Measurements from ENCODE around the gene PRDM10.
"Not testable (repeated sequence)": the region's sequence is repeated elsewhere in the genome, so short reads cannot be mapped to it uniquely, and the experiment has no call there.

The PRDM10 gene

DNA sequence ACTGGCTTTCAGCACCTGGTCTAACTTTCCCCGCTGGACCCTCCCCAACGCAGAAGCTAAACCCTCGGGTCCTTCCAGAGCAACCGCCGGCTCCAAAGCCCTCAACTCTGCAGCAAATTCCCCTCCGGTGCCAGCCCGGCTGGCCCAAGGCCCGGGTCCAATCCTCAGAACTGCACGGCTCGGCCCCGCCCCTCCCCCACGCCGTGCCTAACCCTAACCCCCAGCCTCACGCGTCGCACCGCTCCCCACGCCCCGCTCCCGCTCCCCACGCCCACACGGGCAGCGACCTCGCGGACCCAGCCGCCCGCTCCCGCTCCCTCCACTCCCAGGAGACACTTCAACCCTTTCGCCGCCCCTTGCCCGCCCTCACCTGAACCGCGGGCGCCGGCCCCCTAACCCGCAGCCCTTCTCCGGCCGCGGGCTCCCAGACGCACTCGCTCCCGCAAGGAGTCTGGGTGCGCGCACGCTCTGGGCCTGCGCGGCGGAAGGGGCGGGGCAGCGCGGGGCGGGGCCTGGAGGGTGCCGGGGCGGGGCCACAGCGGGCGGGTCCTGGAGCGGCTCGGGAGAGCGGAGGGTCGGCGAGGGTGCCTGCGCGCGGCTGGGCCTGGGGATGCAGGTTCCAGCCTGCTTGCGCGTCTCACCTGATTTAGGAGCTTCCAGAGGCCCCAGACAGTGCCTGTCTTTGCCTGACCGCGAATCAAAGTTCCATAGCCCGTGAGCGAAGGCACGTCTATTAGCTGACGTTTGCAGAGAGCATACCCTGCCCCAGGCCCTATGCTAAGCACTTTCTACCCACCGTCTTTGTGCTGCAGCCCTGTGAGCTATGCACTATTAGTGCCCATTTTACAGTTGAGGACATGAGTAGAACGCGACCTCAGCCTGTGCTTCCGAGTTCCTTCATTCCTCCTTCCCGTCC is 107.3 kb downstream of the PRDM10 start, which contains the start of gene NFRKB:
NFRKB (minus strand) TSS at position 453 of the 916 bp plus-strand sequence. CDS start 2,729 bp downstream, outside the sequence.
- peak; percentile 73 for DNase-seq (ENCODE audit: low read depth)

DNA sequence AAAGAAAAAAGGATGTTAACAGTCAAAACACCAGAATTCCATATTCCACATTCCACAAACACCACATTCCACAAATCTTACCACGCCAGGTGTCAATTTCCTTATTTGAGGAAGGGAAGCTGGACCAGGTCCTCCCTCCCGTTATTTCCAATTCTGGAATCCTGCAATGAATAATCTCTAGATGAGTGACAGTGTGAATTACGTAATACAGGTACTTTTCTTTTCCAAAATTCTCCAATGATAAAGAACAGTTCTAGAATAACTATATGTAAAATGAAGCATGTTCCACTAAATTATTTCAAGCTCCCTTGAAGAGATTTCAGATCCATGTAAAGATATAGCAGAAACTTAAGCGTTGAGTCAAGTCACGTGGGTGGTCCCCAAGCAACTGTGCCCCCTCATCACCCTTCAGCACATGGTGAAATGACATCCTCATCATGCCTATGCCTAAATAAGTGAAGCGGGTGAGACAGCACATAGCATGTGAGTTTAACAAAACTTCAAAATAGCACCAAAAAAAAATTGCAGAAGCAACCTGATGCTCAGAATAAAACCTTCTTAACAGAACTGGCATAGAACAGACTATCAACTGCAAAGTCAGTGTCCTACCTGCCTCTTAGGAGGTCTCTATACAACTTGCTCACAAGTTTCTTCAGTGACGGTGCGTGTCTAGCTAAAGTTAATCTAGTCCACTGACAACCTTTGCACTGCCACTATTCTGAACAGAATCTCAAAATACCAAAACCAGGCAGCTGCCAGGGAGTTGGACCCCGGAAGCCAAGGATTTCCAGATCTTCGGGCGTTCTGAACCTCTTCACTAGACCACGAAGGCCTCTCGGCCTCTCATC is 108.1 kb downstream of the PRDM10 start:
- no peak for DNase-seq (ENCODE audit: low read depth)

DNA sequence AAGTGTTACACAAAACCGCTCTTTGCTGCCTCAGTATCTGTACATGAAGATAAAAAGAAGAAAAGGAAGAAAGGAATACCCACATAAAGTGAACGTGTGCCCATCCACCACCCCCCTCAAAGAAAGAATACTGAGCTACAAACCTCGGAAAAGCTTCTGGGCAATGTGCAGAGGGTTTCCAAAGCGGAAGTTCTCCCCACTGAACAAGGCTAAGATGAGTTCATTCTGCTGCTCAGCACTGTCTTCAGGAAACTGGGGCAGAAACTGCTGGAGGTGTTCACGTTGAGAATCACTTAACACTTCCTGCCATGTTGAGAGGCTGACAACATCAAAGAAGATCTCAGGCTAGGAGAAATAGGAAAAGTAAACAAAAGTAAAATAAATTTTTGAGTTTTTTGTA is 114.2 kb downstream of the PRDM10 start:
- DNase-seq (ENCODE audit: low read depth), result no peak

DNA sequence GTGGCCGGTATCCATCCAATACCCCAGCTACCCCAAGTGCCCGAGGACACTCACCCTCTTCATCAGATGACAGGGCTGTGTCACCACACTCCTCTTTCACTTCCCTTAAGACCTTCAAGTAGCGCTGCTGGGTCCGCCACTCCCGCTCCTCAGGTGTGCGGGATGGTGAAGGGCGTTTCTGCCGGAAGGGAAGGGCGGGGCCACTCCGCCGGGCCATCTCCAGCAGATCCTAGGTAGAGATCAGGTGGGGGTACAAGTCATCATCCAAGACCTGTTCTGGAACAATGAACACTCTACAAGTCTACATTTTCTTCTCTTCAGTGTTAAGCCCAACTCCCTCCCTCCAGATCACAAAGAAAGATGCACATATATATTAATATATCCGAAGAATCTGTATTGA is 117.3 kb downstream of the PRDM10 start:
- no peak for DNase-seq (ENCODE audit: low read depth)

DNA sequence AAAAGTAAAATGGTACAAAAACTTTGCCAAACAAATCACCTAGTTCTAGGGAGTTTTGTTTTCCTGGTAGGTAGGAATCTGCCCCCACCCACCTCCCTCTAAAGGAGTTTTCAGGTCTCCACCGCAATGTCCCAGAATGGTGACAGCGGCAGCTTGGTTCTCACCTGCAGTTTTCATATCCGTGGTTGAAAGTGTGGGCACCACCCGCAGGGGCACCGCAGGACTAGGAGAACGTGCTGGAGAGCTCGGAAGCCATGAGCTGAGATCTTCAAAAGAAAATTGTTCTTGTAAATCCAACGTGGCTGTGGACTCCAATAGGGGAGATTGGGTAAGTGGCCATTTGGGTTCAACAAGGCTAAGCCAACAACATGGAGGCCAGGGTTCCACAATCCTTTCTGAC is 118.1 kb downstream of the PRDM10 start:
- no peak for DNase-seq (ENCODE audit: low read depth)

DNA sequence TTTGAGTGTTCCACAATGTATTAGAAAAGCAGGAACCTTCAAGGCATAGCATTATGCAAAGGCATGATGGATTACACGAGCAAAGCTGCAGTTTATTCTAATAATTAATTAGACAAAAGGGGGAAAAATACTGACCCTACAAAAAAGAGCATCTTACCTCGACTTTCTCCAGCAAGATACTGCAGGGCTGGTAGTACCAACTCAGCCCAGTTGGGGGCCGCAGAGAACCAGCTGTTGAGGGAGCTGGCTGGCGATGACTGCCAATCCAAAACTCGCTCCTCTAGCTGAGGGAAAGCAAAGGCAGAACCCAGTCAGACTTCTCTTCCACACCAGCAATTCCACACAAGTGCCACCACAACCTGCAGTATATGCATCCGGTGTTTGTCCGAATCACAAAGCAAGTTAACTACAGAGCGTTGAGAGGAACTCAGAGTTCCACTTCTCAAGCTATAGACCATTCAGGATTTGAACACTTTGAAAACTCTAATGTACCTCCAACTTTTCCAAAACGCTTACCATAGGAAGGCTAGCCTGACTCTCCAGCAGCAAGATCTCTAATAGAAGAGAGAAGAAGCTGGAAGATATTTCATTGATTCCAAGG is 121.0 kb downstream of the PRDM10 start:
- no peak for DNase-seq (ENCODE audit: low read depth)

DNA sequence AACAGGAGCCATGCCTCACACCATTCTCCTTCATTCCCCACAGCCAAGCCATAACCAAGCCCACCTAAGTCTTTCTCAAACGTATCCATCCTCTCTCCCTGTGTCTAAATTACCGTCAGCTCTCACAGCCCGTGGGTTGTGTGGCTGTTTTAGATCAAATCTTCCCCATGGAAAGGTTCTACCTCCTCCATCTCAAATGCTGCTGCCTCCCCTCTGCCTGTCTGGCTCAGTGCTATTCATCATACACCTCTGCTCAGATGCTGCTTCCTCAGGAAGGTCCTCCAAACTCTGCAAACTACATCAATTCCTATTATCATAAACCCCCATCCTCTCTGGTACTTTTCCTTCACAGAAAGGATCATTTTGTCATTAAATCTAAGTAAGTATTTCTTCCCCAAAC is 122.3 kb downstream of the PRDM10 start:
- no peak for DNase-seq (ENCODE audit: low read depth)

DNA sequence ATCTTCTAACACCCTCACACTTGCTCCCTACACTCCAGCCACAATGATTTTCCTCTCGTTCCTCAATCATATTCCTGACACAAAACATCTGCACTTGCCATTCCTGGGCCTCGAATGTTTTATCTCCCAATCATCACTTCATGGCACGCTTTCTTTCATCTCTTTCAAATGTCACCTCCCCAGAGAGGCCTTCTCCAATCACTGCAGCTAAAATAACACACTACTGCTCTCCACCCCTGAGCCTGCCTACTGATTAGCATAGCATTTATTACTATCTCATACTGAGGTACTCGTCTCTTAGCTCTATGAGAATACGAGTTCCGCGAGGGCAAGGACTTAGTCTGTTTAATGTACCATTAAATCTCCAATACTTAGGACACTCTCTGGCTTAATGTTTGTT is 130.7 kb downstream of the PRDM10 start:
- no peak for DNase-seq (ENCODE audit: low read depth)

DNA sequence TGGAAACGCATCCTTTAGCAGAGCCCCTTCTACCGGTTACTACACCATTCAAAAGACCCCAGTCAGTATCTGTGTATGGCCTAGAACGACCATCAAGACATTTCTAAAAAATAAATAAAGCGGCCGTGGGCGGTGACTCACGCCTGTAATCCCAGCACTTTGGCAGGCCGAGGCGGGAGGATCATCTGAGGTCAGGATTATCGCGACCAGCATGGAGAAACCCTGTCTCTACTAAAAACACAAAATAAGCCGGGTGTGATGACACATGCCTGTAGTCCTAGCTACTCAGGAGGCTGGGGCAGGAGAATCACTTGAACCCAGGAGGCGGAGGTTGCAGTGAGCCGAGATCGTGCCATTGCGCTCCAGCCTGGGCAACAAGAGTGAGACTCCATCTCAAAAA is 134.0 kb downstream of the PRDM10 start:
- DNase-seq (ENCODE audit: low read depth), result not testable (repeated sequence)

DNA sequence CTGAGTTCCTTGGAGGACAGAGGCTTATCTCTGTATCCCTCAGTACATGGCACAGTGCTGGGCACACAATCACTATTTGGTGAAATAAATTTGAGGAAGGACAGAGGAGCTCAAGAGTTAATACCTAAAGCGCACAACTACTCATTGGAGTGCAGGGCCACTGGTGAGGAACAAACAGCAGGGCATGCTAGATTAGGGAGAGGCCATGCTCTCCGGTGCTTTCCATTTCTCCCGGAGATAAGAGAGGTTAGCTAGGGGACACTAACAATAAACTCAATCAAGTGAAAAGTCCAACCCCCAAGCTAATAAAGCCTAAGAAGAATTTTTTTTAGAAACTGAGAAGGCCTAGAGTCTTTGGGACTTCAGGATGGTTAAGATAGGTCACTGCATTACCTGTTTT is 136.3 kb downstream of the PRDM10 start:
- DNase-seq (ENCODE audit: low read depth), result no peak

DNA sequence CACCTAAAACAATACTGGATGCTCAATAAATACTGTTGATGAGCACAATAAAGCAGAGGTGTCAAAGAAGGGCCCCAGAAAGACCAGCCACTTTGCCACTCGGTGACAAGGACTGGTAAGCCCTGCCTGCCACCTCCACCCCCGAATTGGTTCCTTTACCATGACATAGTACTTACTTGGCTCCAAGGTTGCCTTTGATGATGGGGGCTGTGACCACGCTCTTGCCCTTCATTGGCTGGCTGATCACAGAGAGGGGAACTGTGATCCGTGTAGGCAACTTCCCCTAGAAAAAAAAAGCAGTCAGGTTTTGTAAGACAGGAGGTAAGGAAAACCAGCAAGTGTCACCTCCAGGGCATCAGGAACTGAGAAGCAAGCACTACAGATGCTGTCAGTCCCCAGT is 136.9 kb downstream of the PRDM10 start:
- DNase-seq (ENCODE audit: low read depth), result no peak

DNA sequence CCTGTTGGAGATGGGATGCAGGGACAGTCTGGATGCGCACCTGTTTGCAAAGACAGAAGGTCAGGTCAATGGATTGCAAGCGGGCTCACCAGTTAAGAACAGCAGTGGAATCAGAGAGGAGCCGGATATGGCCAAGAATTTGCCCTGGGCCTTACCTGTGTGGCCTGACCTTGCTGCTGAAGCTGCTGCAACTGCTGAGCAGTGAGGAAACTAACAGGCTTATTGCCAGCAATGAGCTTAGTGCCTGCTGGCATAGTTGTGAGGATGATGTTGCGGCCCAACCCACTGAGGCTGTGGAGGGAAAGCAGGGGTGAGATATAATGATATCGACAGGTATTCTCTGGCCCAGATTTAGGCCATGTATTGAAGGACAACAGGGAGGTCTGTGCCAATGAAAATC is 137.8 kb downstream of the PRDM10 start:
- no peak for DNase-seq (ENCODE audit: low read depth)

DNA sequence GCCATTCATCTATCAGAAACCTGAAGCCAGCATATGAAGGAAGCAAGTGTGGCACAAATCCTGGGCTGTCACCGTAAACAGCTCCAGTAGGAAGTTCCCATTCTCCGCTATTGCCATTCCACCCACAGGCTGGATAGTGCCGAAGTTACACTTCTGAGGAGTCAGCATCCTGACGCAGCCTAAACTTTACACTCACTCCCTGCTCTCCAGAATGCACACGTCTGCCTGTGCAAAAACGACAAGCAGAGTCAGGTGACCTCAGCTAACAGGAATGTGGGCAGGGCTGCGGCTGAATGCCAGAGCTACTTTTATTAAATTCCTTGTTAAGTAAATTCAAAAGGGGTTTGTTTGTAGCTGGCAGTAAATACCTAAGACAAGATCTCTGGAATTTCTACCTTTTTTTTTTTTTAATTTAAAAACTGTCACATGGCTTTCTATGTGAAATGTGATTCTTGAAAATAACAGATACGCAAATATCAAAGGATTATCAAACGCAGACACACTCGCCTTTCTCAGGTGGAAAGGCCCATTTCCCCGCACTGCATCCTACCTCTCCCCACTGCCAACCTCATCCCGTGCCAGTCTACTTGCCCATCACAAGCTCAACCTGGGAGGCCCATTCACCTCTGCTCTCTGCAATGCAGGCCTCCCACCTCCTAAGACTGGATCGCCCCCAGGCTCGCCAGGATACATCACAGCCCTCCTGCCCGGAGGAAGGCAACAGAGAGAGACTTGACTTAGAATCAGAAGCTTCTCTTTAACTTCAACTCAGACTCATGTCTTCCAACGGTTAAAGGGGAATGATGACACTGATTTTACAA is 140.7 kb downstream of the PRDM10 start:
- DNase-seq (ENCODE audit: low read depth), result no peak

DNA sequence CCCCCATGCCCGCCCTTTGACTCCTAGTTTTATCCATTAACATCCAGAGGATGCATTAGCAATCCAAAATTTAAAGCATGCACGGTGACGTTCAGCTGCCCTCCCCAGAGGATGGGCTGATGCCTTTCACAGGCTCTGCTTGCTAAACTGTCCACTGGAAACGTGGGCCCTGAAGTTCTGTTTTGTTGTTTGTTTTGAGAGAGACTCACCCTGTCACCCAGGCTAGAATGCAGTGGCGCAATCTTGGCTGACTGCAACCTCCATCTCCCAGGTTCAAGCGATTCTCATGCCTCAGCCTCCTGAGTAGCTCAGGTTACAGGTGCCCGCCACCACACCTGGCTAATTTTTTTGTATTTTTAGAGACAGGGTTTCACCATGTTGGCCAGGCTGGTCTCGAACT is 146.6 kb downstream of the PRDM10 start:
- no peak for DNase-seq (ENCODE audit: low read depth)

DNA sequence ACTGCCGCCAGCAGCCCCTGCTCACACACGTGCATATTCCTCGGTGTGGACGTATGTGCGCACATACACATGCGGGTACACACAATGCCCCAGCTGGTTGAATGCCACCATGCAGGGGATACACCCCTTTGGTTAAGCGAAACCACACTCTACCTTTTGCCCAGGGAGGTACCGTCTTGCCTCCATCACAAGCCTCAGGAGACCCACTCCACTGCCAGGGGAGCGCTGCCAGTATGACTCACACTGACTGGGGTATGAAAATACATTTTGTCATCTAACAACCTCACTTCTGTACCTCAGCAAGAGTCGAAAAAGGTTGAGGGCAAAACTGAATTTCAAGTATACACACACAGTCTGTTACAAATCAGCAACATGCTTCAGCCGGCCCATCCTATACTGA is 147.5 kb downstream of the PRDM10 start:
- no peak for DNase-seq (ENCODE audit: low read depth)

DNA sequence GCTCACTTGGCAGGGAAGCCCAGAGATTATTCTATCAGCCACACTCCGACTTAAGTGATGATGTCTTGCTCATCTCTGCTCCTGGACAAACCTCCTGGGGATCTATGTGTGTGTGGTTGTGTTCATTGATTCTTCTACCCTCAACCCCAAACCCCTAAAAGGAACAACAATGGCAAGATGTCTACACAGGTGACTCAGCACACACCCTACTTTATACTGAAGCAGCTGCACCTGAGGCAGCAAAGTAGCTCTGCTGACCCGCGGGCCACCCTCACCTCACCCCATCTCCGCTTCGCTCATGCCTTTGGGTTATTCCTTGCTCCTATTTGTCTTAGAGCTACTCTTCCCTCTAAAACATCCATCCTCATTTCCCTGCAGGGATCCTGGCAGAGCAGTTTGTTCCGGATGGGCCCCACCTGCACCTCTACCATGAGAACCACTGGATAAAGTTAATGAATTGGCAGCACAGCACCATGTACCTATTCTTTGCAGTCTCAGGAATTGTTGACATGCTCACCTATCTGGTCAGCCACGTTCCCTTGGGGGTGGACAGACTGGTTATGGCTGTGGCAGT is 148.3 kb downstream of the PRDM10 start:
- DNase-seq (ENCODE audit: low read depth), result no peak

DNA sequence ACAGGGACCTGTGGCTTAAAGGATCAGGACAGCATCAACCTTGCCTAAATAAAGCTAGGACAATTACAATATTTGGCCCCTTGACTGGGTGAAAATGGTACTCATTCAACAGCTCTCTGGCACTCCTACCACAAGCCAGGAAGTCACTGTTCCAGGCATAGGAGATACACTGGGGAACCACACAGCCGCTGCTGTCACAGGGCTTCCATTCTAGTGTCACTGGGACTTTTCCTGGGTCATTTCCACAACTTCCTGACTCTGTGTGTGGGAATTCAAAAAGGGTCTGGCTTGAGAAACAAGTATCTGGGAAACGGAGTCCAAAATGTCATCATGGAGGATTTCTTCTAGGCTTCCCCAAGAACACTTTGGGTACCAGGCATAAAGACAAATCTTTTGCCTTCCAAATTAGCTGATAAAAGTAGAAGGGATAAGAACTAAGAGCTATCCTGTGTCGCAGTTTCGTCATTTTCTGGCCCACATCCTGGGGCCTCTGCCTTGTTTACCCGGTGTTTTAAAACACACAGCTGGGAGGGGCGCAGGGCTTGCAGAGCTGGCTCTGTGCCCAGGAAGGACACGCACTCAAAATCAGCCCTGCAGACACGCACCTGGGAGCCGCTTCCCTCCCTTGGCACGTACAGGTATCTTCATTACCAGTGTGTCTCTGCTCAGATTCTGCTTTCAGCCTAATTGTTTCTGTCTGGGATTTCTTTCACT is 149.0 kb downstream of the PRDM10 start:
- peak; percentile 20 for DNase-seq (ENCODE audit: low read depth)

DNA sequence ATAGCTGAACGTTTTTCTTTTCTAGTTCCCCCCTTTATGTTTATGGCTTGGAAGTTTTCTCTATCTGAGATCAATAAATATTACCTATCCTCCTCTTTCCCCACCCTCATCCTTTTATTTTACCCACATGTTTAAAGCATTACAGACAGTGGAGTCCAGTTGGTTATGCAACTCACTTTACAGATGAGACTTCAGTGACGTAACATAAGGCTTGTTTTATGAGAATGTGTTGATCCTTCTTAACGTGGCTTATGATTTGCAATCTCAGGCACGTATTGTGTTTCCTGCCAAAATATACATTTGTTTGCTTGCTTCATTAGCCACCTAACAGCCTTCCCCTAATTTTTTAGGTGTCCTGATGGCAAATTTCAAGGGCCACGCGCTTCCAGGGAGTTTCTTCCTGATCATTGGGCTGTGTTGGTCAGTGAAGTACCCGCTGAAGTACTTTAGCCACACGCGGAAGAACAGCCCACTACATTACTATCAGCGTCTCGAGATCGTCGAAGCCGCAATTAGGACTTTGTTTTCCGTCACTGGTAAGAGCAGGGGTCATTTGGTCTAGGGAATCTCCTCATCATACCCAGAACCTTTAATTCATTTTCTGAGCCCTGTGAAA is 150.4 kb downstream of the PRDM10 start:
- DNase-seq (ENCODE audit: low read depth), result no peak
